IPS-15b (cell line): ENCODE data around the gene DIAPH2.

ENCODE experiments used
- H3K27me3 ChIP-seq: one replicate; pipeline ENCODE4 v1.6.1; 2013; ENCODE audit warnings: low read length; ENCODE audit not compliant: control insufficient read depth, insufficient read depth
- H3K36me3 ChIP-seq: one replicate; pipeline ENCODE4 v1.6.1; 2013; ENCODE audit warnings: low read length; ENCODE audit not compliant: control insufficient read depth, insufficient read depth
- H3K4me1 ChIP-seq: one replicate; pipeline ENCODE4 v1.6.1; 2013; ENCODE audit warnings: mild to moderate bottlenecking, low read length; ENCODE audit not compliant: control insufficient read depth, insufficient read depth
- H3K4me3 ChIP-seq: one replicate; pipeline ENCODE4 v1.5.1; 2013; ENCODE audit warnings: low read depth, low read length
- H3K9ac ChIP-seq: one replicate; pipeline ENCODE4 v1.6.1; 2013; ENCODE audit warnings: low read depth, mild to moderate bottlenecking, low read length
- H3K9me3 ChIP-seq: one replicate; pipeline ENCODE4 v1.6.1; 2013; ENCODE audit warnings: mild to moderate bottlenecking, low read length; ENCODE audit not compliant: control insufficient read depth, insufficient read depth

DIAPH2 gene

GRCh38 chrX:97372001-97372766 lies 687.5 kb downstream of the DIAPH2 start:
- no peak overlapping the region for H3K9ac ChIP-seq
- peaks cover 7% of the 10 kb centered on the region for H3K4me1 ChIP-seq
- H3K27me3 ChIP-seq = no peaks in the 10 kb centered on the region
- H3K9me3 ChIP-seq = no peaks in the 10 kb centered on the region
- no peaks in the 10 kb centered on the region for H3K36me3 ChIP-seq
- H3K4me3 ChIP-seq = no peak overlapping the region

- H3K4me1 ChIP-seq = peaks cover 10% of the 10 kb centered on the region
- no peaks in the 10 kb centered on the region for H3K36me3 ChIP-seq
- no peaks in the 10 kb centered on the region for H3K9me3 ChIP-seq
- H3K9ac ChIP-seq = no peak overlapping the region
- H3K27me3 ChIP-seq = no peaks in the 10 kb centered on the region
- H3K4me3 ChIP-seq = no peak overlapping the region
These were observed 689.6 kb downstream of the DIAPH2 start for GRCh38 chrX:97374266-97374665.

GRCh38 chrX:97380200-97380599 lies 695.6 kb downstream of the DIAPH2 start:
- peaks cover 11% of the 10 kb centered on the region for H3K4me1 ChIP-seq
- no peaks in the 10 kb centered on the region for H3K36me3 ChIP-seq
- H3K9me3 ChIP-seq = no peaks in the 10 kb centered on the region
- no peak overlapping the region for H3K9ac ChIP-seq
- no peak overlapping the region for H3K4me3 ChIP-seq
- no peaks in the 10 kb centered on the region for H3K27me3 ChIP-seq

- Histone ChIP-seq H3K4me1 (peaks cover 6% of the 10 kb centered on the region), H3K4me3 (no peak overlapping the region), H3K36me3 (no peaks in the 10 kb centered on the region), H3K27me3 (no peaks in the 10 kb centered on the region), H3K9ac (no peak overlapping the region), H3K9me3 (no peaks in the 10 kb centered on the region)
These were observed 700.0 kb downstream of the DIAPH2 start for GRCh38 chrX:97384685-97385084.

- no peak overlapping the region for H3K4me3 ChIP-seq
- H3K9ac ChIP-seq = no peak overlapping the region
- H3K9me3 ChIP-seq = no peaks in the 10 kb centered on the region
- H3K36me3 ChIP-seq = no peaks in the 10 kb centered on the region
- no peaks in the 10 kb centered on the region for H3K4me1 ChIP-seq
- no peaks in the 10 kb centered on the region for H3K27me3 ChIP-seq
These were observed 702.4 kb downstream of the DIAPH2 start for GRCh38 chrX:97387004-97387403.

GRCh38 chrX:97389761-97390192 lies 705.1 kb downstream of the DIAPH2 start:
- H3K9me3 ChIP-seq = no peaks in the 10 kb centered on the region
- no peak overlapping the region for H3K9ac ChIP-seq
- H3K4me1 ChIP-seq = no peaks in the 10 kb centered on the region
- H3K36me3 ChIP-seq = no peaks in the 10 kb centered on the region
- H3K4me3 ChIP-seq = no peak overlapping the region
- H3K27me3 ChIP-seq = no peaks in the 10 kb centered on the region

GRCh38 chrX:97397371-97397770 lies 712.7 kb downstream of the DIAPH2 start:
- no peak overlapping the region for H3K4me3 ChIP-seq
- H3K9ac ChIP-seq = no peak overlapping the region
- H3K36me3 ChIP-seq = no peaks in the 10 kb centered on the region
- H3K9me3 ChIP-seq = no peaks in the 10 kb centered on the region
- peaks cover 9% of the 10 kb centered on the region for H3K4me1 ChIP-seq
- H3K27me3 ChIP-seq = no peaks in the 10 kb centered on the region

GRCh38 chrX:97398030-97398551 lies 713.4 kb downstream of the DIAPH2 start:
- Histone ChIP-seq H3K4me3 (peak overlapping the region; percentile 3), H3K9me3 (no peaks in the 10 kb centered on the region), H3K4me1 (peaks cover 9% of the 10 kb centered on the region), H3K36me3 (no peaks in the 10 kb centered on the region), H3K27me3 (no peaks in the 10 kb centered on the region), H3K9ac (no peak overlapping the region)

- Histone ChIP-seq H3K27me3 (no peaks in the 10 kb centered on the region), H3K36me3 (no peaks in the 10 kb centered on the region), H3K4me3 (no peak overlapping the region), H3K9ac (no peak overlapping the region), H3K4me1 (peaks cover 9% of the 10 kb centered on the region), H3K9me3 (no peaks in the 10 kb centered on the region)
These were observed 714.8 kb downstream of the DIAPH2 start for GRCh38 chrX:97399400-97399799.

GRCh38 chrX:97400492-97400891 lies 715.9 kb downstream of the DIAPH2 start:
- Histone ChIP-seq H3K4me1 (peaks cover 9% of the 10 kb centered on the region), H3K9ac (no peak overlapping the region), H3K9me3 (no peaks in the 10 kb centered on the region), H3K4me3 (no peak overlapping the region), H3K36me3 (no peaks in the 10 kb centered on the region), H3K27me3 (no peaks in the 10 kb centered on the region)

GRCh38 chrX:97401154-97401553 lies 716.5 kb downstream of the DIAPH2 start:
- no peak overlapping the region for H3K4me3 ChIP-seq
- H3K27me3 ChIP-seq = no peaks in the 10 kb centered on the region
- no peak overlapping the region for H3K9ac ChIP-seq
- H3K4me1 ChIP-seq = peaks cover 9% of the 10 kb centered on the region
- no peaks in the 10 kb centered on the region for H3K9me3 ChIP-seq
- no peaks in the 10 kb centered on the region for H3K36me3 ChIP-seq

- Histone ChIP-seq H3K4me1 (peaks cover 9% of the 10 kb centered on the region), H3K9me3 (no peaks in the 10 kb centered on the region), H3K27me3 (no peaks in the 10 kb centered on the region), H3K9ac (no peak overlapping the region), H3K4me3 (no peak overlapping the region), H3K36me3 (no peaks in the 10 kb centered on the region)
These were observed 717.0 kb downstream of the DIAPH2 start for GRCh38 chrX:97401586-97402136.
